Spleen (tissue), 7 donors: Measurements from ENCODE around the gene IHH.

ENCODE experiments used
- CTCF ChIP-seq, 11 experiments: fragments of 200-600 bp in 7 of 11; fragments of 450-650 bp in 4 of 11; sonication (generic) in 4 of 11; IDR thresholded peaks in 8 of 11; conservative IDR thresholded peaks in 3 of 11; 1 replicate in 7 of 11; 2 replicates in 4 of 11; pipeline versions ENCODE4 v1.4.0 to v1.8.0; 2016 to 2021; ENCODE audit warnings: antibody characterized with exemption in 11 of 11, inconsistent platforms in 4 of 11, mild to moderate bottlenecking in 1 of 11
- POLR2A ChIP-seq, 3 donors: fragments of 450-650 bp; IDR thresholded peaks; one replicate each; pipeline ENCODE4 v1.5.1; 2017; ENCODE audit warnings: antibody characterized with exemption in 3 of 3, mild to moderate bottlenecking in 1 of 3
- POLR2AphosphoS5 ChIP-seq, 3 donors: sonication (generic); formaldehyde crosslinking; IDR thresholded peaks; one replicate each; pipeline ENCODE4 v1.5.1; 2017; ENCODE audit warnings: antibody characterized with exemption in 3 of 3
- donor health status: DM: no; HTN: no; CAD: no; lungs with moderate emphysema.
- donor health status: DM: no; HTN: no; CAD: no.
- donor health status: DM: no; HTN: no; CAD: no.

- TF ChIP-seq POLR2A (IDR thresholded peaks at IDR 0.05), result no peak
- TF ChIP-seq CTCF (IDR thresholded peaks at IDR 0.05 in 8 of 11, conservative IDR thresholded peaks at IDR 0.05 in 3 of 11), result no peak
- TF ChIP-seq POLR2AphosphoS5 (IDR thresholded peaks at IDR 0.05), result no peak
Observed at GRCh38 chr2:219094171-219094570, 33.5 kb upstream of the IHH start.
